Measurements from ENCODE around the gene SEBOX.
"Not testable (repeated sequence)": the region's sequence is repeated elsewhere in the genome, so short reads cannot be mapped to it uniquely, and the experiment has no call there.

Gene SEBOX

DNA sequence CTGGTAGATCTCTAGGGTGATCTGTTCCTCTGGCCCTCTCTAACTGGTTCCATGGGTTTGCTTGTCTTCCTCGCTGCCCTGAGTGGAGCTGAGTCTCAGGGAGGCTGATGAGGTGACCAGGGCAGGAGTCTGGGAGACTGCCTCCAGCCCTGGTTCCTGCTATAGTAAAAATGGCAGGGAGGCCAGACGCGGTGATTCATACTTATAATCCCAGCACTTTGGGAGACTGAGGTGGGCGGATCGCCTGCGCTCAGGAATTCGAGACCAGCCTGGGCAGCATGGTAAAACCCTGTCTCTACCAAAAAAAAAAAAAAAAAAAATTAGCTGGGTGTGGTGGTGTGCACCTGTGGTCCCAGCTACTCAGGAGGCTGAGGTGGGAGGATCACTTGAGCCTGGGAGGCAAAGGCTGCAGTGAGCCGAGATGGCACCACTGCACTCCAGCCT, 26.2 kb downstream of the SEBOX start:
- not testable (repeated sequence) for DNase-seq (ENCODE audit: low spot score)

DNA sequence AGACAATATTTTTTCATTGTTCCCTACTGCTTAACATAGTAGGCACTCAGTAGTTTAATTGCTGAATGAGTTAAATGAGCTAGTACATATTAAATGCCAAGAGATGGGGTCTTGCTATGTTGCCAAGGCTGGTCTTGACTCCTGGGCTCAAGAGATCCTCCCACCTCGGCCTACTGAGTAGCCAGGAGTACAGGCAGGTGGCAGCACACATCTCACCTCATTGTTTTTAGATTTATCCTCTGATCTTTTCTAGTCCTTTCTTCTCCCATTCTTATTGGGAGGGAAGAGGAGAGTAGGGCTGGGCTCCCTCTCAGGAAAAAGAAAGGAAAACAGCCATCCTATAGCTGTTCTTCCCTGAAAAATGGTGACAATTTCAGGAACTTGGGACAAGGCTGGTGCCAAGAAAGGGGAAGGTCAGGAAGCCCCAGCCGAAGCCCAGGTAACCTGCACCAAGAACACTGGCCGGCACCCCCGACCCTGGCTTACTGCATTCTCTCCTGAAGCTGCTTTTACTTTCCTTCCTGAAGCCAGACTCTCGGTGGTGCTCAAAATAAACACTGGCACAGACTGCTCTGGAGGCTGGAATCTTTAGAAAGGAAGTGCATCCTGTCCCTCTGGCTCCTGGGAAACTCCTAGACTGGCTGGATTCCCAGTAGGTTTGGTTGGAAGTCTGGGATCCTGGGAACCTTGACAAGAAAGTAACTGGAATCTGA, 26.8 kb downstream of the SEBOX start:
- no peak for DNase-seq (ENCODE audit: low spot score)

DNA sequence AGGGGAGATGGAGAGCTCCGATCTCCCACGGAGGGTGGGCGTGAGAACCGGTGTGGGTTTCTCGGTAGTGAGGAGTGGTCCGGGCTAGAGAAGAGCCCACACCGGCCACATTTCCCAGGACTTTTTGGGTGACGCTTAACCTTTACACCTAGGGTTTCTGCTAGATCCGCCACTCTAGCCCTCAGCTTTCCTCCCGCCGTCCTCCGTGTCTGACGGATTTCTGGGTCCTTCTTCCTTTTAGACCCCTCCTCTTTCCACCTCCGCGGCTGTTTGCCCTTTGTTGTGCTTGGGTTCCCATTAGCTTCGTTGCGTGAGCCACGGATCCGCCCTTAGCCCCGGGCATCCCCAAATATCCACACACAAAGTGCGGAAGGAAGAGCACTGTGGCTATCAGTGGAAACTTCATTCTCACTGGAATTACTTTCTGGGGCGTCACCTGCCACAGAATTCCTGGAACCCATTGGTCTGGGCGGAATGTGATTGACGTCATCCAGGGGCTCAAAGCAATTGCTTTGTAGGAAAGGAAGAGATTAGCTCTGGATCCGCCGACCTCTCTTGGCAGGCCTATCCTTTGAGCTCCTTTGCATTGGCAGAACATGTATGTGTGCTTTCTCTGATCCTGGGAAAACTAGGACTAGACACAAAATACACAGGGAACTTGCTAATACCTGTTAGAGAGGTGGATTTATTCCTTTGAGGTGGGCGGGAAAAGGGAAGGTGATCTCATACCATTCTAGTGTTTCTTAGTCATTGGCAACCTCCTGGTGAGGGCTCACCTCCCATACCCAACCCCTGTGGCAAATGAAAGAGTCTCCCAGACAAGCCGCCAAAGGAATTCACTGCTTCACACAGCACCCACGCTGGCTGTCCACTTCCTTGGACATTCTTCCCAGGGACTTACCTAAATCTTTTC, 28.8 kb downstream of the SEBOX start:
- no peak for DNase-seq (ENCODE audit: low spot score)

DNA sequence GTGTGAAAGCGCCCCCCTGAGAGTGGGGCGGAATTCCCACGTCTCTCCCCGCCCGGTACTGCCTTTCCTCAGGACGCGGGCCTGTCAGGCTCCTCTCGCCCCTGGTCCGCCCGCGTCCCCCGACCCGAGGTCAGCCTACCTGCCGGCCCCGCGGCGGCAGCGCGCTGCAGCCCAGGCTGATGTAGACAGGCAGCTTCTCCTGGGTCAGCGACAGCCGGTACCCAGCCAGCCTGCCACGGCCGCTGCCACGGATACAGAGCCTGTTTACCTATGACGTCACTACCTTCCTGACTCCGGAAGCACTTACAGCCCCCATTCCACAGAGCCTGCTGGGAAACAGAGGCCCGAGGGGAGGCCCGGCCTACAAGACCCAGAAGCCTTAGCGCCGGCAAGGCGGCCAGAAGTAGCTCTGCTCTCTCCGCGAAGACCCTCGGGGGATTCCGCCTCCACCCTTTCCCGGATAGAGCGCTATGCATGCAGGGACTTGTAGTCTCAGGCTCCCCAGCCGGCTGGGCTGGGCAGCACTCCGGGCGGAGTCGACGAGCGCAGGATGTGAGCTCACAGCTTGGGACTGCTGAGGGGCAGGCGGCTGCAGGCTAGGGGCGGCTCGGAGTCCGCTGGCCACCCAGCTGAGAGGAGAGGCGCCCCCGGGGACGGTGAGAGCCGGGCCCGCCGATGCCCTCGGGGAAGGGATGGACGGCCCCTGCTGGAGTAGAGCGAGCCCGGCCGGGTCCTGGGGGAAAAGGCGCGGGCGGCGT, 29.6 kb downstream of the SEBOX start, which contains the start of the genes IFT20 and TNFAIP1:
Gene IFT20 (minus strand): TSS at position 272 of the 758 bp plus-strand sequence. CDS start 3,487 bp downstream, outside the sequence.
Gene TNFAIP1 (plus strand): TSS at position 561 of the 758 bp plus-strand sequence. CDS start 3,761 bp downstream, outside the sequence.
- DNase-seq (ENCODE audit: low spot score): peak; percentile 100

DNA sequence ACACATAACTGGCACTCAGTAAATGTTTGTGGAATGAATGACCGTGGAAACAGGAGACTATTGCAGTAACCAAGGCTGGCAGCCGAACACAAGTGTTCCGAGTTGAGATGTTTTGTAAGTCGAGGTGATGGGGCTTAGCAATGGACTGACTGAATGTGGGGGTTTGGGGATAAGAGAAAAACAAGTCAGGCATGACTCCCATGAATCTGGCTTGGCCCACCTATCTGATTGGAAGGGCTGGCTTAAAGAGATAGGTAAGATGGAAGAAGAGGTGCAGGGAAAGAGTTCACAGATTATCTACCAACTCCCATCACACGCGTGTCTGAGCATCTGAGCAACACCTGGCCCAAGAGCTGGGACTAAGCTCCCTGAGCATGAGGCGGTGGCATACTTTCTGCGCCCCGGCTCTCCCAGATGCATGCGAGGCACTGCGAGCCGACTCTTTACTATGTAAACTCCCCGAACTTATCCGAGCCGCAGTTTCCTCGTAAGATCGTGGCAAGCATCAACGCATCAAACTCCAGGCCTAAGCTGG, 30.3 kb downstream of the SEBOX start:
- no peak for DNase-seq (ENCODE audit: low spot score)

DNA sequence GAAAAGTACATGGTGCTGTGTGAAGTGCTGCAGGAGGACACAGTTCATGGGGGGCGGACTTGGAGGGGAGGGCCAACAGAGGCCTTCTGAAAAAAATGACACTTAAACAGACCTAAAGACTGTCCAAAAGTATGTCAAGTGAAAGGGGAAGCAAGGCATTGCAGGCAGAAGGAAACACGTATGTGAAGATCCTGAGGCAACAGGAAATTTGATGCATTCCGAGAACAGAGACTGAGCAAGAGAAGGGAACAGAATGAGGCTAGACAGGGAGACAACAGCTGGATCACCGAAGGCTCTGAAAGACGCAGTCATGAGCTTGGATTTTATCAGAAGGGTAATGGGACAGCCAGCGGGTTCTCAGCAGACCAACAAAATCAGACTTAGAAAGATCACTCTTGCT, 30.8 kb downstream of the SEBOX start:
- no peak for DNase-seq (ENCODE audit: low spot score)

DNA sequence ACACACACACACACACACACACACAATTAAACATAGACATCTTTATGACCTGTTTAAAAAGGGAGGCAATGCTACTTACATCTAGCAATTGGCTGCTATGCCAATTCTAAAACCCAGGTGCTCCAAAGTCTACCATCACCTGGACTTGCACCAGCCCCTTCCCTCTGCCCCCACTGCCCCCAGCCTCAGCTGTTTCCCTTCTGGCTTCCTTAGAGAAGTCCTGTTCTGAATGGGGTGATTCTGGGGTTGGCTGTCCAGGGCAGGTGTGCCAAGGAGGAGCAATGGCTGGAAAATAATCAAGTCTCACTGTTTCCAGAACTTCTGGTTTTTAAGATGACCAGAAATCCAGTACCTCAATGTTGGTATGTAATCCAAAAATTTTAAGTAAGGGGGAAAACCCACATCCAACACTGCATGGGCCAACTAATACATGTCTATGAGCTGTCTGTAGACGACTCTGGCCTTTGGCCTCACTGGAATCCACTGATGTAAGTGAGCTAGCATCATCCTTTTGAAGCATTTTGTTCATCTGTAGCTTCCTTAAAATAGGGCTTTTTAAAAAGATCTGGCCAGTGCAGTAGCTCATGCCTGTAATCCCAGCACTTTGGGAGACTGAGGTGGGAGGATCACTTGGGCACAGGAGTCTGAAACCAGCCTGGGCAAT, 31.8 kb downstream of the SEBOX start:
- DNase-seq (ENCODE audit: low spot score): no peak

DNA sequence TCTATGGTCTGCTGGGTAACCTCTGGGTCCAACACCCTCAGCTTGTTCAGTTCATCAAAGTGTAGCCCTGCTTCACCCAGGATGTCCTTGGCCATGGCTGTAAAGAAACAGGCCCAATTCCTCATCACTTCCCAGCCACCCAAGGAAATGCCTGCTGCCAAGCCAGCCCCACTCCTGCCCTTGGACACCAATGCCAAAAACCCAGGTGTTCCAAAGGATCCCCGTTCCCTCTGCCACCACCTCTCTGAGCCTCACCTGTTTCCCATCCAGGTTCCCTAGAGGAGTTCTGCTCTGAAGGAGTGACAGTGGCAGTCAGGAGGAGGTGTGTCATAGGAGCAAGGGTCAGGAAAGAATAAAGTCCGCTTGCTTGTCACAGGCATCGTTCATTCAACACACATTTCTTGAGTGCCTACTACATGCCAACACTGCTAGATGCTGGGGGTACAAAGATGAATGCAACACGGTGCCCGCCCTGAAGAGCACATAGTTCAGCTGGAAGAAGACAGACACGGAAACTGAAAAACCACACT, 33.0 kb downstream of the SEBOX start:
- DNase-seq (ENCODE audit: low spot score): no peak

DNA sequence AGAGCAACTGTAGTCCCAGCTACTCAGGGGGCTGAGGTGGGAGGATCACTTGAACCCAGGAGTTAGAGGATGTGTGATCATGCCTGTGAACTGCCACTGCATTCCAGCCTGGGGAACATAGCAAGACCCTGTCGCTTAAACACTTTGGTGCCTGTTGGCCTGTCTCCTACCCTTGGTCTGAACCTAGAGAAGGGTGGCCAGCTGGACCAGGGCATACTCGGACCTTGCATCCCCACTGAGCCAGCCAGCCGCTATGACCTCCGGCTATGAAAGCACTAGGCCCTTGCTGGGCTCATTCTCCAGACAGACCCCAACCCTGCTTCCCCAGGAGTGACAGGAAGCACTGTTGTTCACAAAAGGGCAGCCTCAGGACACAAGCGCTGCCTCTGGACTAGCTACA, 34.3 kb downstream of the SEBOX start:
- DNase-seq (ENCODE audit: low spot score): no peak

DNA sequence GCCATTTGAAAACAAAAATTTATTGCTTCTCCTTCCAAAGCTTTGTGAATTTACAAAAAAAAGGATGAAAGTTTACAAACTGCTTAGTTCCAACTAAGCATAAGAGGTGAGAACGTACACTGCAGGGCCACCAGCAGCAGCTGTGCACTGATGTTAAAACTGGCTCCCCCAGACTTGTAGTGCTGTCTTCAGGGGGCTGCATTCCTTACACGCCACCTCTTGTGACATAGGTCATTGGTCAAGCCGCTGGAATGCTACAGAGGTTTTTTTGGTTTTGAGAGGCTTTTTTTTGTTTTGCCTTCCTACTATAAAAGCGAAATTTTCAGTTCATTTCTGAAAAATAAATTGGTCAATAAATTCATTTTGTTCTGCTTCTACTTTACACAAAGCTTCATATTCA, 36.7 kb downstream of the SEBOX start:
- no peak for DNase-seq (ENCODE audit: low spot score)

DNA sequence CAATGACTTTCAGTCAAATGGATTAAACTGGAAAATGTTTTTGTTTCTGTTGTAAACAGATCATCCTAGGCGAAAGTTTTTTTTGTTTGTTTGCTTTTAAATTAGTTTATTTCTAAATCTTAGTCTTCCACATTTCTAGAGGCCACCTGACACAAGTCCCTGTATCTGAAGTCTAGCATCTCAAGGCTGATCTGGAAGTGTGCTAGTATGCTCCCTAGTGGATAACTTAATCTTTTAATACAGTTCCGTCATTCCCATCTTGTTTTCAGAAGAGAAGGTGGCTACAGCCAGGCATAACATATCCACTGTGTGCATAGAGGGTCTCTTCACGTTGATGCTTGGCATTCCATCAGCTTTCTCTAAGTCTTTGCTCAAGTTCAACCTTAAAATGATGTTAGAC, 37.3 kb downstream of the SEBOX start:
- DNase-seq (ENCODE audit: low spot score): no peak

DNA sequence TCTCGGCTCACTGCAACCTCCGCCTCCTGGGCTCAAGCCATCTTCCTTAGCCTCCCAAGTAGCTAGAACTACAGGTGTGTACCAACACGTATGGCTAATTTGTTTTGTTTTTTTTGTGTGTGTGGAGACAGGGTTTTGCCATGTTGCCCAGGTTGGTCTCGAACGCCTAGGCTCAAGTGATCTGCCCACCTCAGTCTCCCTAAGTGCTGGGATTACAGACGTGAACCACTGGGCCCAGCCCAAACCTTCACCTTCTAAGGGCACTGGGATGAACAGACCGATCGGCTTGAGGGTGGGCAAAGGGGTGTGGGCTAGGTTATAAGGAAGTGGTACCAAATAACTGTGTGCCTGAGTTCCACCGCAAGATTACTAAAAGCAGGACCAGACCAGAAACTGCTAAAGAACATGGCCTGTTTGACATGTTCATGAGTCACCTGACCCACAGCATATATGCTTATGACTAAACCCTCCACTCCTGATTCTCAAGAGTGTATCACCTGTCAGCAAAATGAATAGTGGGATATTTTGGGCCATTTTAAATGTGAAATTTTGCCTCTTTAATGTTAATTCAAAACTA, 37.9 kb downstream of the SEBOX start:
- DNase-seq (ENCODE audit: low spot score): peak; percentile 86

DNA sequence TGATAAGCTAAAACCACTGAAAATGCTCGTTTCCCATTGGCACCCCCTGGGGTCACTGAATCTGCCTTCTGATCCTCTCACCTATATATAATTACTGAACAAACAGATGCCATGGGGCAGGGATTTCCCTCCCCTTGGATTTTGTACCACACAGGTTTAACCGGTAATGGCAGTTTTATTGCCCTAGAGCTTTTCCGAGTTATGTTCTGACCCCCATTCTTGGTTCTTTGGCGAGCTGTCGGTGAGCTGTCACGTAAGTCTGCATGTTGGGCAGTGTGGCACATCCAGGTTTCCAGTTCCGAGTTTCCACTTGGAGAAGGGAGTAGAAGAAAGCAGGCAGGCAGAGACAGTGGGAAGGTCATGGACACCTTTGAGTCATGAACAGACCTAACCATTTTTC, 38.9 kb downstream of the SEBOX start:
- no peak for DNase-seq (ENCODE audit: low spot score)

DNA sequence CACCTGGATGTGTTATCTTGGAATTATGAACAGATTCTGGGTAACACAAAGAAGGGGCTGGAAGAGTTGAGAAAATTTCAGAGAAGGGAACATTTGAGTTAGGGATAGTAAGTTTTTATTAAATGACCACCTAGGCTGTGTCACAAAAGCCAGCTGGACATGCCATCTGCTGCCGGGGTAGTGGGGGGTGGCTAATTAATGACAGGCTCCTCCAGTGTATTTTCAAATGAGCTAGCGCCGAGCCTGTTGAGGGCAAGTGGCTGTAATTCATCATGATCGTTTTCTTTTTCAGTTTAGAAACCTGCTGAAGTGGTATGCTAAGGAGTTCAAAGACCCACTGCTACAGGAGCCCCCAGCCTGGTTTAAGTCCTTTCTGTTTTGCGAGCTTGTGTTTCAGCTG, 39.8 kb downstream of the SEBOX start:
- DNase-seq (ENCODE audit: low spot score): no peak

DNA sequence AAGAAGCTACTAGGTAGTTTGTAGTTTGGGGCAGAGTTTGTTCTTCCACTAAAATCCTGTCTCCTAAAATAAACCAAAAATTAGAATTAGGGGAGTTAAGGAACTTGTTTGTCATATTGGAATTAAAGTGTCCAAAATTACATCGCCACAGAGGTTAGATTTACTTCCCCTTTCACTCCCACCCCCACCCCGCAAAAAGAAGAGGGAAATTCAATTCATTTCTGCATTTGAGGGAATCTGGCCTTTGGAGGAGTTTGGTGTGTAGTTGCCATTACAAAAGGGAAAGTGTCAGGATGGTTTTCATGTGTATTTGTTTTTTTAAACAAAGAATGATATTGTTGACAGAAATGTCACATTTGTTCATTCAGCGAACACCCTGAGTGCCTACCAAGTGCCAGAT, 40.2 kb downstream of the SEBOX start:
- DNase-seq (ENCODE audit: low spot score): no peak

DNA sequence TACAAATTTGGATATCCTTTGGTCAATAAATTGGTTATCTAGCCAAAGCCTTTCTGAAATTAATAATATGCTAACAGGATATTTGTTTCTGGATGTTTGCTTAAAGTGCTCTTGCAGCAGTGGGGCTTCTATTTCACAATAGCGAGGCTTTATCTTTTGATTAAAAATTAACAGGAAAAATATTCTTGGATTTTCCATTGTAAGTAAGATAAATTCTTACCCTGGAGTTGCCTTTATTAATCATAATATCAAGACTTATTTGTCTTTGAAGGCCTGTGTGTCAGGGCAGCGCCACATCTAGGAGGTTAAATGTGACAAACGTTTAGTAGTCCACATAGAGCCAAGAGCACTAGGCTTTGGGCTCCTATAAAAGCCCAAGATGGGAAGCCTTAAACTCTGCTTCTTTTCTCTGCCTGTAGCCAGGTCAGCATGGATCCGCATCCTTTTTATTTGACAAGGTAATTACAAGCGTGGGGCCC, 40.7 kb downstream of the SEBOX start:
- no peak for DNase-seq (ENCODE audit: low spot score)

DNA sequence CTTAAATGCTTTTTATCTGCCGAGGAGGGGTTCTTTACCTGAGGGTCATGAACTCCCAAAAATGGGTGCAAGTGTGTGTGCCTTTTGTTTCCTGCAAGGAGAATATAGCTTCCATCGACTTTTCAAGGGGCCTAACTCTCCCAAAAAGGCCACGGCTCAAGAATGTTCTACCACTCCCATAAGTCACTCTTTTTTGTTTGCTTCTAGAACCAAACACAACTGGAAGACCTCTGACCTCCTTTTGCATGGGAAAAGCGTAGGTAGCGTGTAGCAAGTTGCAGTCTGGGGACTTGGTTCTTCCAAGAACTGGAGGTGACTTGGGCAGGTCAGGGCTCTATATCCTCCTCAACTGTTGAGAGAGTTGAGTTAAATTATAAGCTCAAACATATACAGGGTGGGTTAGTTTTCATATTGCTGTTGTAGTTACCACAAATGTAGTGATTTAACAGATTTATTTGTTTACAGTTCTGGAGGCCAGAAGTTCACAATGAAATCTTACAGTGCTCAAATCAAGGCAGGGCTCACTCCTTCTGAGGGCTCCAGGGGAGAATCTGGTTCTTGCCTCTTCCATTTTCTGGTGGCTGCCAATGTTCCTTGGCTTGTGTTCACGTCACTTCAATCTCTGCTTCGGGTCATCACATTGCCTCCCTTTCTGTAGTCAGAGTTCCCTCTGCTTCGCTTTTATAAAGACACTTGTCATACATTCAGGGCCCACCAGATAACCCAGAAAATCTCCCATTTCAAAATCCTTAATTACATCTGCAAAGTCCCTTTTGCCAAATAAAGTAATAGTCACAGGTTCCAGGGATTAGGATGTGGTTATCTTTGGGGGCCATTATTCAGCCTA, 44.6 kb downstream of the SEBOX start:
- DNase-seq (ENCODE audit: low spot score): no peak

DNA sequence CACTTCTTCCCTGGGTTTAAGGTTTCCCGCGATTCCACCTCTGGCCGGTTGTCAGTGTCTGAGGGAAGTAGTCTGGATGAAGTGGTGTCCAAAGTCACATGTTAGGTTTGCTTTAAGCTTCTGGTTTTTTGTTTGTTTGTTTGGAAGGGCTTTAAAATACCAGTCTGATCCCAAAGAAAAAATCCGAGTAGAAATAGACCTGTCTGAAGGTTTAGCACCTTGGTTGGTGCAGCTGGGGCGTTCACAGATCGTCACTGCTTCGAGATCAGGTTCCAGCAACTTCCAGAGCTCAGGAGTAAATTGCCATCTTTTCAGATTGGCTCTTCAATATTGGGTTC, 45.4 kb downstream of the SEBOX start:
- no peak for DNase-seq (ENCODE audit: low spot score)

DNA sequence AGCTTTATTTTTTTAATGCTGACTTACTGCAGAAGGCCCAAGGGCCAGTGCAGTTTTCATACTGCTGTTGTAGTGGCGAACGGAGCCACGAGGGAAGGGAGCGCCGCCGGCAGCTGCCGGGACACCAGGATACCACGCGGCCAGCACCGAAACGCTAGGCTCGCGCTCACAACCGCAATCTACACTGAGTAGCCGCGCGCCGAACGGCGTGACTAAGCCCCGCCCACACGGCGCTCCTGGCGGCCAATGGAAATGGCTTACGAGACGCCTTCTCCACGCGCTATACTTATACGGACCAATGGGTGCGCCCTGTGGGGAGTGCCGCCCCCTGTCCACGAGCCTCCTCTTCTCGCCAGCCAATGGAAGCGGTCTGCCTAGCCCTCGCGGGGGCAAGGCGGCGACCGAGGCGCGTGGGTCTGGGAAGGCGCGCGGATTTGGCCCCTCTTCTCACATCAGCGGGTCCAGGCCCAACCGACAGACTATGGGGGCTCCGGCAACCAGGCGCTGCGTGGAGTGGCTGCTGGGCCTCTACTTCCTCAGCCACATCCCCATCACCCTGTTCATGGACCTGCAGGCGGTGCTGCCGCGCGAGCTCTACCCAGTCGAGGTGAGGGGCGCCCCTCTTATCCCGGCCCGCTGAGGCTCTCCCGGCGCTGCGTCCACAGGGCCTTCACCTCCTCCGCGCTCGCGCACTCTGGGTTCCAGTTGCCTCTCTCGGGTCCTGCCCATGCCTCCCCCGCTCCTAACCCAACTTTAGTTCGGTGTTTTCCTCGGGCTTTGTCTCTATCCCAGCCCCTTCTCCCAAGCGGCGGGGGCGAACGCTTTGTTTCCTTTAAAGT, 46.0 kb downstream of the SEBOX start, which contains the start of gene TMEM97:
Gene TMEM97 (plus strand): TSS at position 442 of the 839 bp plus-strand sequence. CDS start 40 bp downstream, at position 482.
- DNase-seq (ENCODE audit: low spot score): peak; percentile 97

Data from activated CD4-positive, alpha-beta T cell treated with anti-CD3 and anti-CD28 coated beads, Interleukin-2, Interleukin-4, amounts not matched to agents 100 ng/mL and 50 ng/mL, durations not matched to agents 16 hours and 8 hours (primary cell).